Putamen (tissue), 1 donor: ENCODE data around the gene APCDD1L.

ENCODE experiments used
- DNase-seq: peaks from one replicate; pipeline ENCODE4 v3.0.0-alpha.2; 2016; ENCODE audit warnings: low spot score

The APCDD1L gene

DNA sequence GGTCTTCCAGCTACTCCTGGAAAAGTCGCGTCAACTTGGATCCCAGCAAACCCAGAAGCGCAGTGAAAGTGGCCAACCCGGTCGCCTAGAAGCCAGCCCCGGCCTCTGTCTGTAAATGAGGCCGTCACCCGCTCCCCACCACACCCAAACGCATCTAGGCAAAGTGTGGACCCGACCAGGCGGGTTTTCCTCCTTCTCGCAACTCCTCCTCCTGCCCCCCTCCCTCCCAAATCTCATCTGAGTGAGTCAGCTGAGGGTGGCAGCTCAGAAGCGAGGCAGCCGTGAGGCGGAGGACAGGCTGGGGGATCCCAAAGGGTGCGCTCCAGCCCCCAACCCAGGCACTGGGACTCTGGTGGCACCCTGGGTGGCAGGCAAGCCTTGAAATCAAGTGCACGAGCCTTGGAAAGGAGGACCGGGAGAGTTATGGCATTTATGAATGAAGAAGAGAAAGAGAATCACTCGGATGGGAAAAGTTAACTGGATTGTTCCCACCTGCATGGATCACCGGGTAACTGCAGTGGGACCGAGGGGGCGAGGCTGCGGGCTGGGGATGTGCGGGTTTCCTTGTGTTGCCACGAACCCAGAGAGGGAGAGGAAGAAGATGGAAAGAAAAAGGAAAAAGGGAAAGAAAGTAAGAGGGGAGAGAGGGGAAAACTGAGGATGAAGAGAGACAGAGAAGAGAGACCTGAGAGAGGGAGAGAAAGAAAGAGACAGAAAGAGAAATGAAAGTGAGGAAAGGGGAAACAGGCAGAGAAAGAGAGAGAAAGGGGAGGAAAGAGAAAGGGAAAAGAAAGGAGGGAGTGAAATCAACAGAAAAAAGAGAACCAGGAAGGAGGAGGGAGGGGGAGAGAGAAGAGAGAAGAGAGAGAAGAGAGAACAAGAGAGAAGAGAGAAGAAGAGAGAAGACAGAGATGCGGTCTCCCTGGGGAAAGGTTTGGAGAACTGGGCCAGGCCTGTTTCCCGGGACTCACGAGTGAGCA is at the start of gene APCDD1L:
Gene APCDD1L (minus strand): TSS at position 167 of the 980 bp plus-strand sequence. CDS start 692 bp downstream, outside the sequence.
- DNase-seq: no peak

- DNase-seq: no peak
Observed at GRCh38 chr20:58559368-58559729, 44.1 kb upstream of the APCDD1L start.

GRCh38 chr20:58558486-58559367 is 43.5 kb upstream of the APCDD1L start:
- no peak for DNase-seq

GRCh38 chr20:58557733-58558342 is 42.6 kb upstream of the APCDD1L start:
- no peak for DNase-seq

GRCh38 chr20:58556961-58557360 is 41.8 kb upstream of the APCDD1L start:
- DNase-seq: no peak

GRCh38 chr20:58555078-58555765 is 40.0 kb upstream of the APCDD1L start:
- peak; percentile 17 for DNase-seq

GRCh38 chr20:58554541-58554940 is 39.3 kb upstream of the APCDD1L start:
- DNase-seq: no peak

DNA sequence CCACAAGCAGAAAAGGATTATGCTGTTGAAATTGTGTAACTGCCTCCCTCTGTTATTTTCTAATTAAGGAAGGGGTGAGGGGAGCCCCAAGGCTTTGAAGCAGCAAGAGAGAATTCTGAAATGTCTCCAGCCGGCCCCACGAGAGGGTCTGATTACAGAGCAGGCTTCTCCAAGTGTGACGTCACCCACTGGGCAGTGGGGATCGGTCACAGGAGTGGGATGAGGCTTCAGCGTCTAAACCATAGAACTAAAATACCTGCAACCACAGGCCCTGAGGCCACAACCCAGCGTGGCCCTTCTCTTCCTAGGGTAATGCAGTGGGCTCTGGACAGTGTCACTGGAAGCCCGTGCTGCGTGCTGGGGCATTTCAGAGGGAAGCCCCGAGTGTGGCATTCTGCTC is 38.6 kb upstream of the APCDD1L start:
- no peak for DNase-seq

GRCh38 chr20:58553166-58553696 is 38.0 kb upstream of the APCDD1L start:
- no peak for DNase-seq

DNA sequence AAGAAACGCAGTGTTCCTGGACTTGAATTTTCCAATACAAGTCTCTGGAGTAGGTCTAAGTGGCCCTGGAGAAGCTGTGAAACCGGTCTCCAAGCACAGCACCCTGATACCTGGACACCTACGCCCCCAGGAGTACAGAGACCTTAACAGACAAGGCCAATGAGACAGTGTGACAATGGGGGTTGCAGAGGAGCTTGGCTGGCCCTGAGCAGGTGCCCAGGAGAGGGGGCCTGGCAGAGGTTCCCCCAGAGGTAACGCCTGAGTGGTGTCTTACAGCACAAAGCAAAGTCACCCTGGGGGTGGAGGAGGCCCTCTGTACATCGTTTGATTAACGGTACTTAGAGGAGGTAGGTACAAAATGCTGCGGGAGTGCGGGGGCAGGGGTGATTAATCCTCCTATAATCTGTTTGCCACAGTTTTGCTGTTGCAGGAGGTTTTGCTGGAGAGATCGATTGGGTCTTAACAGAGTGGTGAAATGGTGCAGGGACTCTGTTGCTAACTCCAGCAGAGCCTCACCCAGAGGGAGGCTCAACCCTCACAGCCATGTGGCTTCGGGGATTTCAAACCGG is 37.3 kb upstream of the APCDD1L start:
- peak; percentile 7 for DNase-seq

- no peak for DNase-seq
Observed at GRCh38 chr20:58551631-58552030, 36.4 kb upstream of the APCDD1L start.

- DNase-seq: no peak
Observed at GRCh38 chr20:58550275-58551059, 35.3 kb upstream of the APCDD1L start.

GRCh38 chr20:58549231-58550209 is 34.3 kb upstream of the APCDD1L start:
- DNase-seq: no peak

- DNase-seq: no peak
Observed at GRCh38 chr20:58547623-58548475, 32.6 kb upstream of the APCDD1L start.

GRCh38 chr20:58546756-58547622 is 31.8 kb upstream of the APCDD1L start:
- no peak for DNase-seq

GRCh38 chr20:58546416-58546711 is 31.2 kb upstream of the APCDD1L start:
- no peak for DNase-seq
